MM.1S (cell line): ENCODE data around the gene CNFN.

Experiments used
- CTCF ChIP-seq: fragments of 300-600 bp; sonication (generic); IDR thresholded peaks from 2 replicates; pipeline ENCODE4 v1.5.1; 2016; ENCODE audit warnings: antibody characterized with exemption, low read length, mixed read lengths
- EZH2 ChIP-seq: fragments of 300-600 bp; sonication (generic); optimal IDR thresholded peaks from 2 replicates; pipeline ENCODE3; 2017; ENCODE audit warnings: low read depth, mild to moderate bottlenecking, antibody characterized with exemption, low read length, mixed read lengths
- EZH2phosphoT487 ChIP-seq: fragments of 300-600 bp; sonication (generic); IDR thresholded peaks from 2 replicates; pipeline ENCODE4 v1.6.1; 2018; ENCODE audit warnings: antibody characterized with exemption, low read length

DNA sequence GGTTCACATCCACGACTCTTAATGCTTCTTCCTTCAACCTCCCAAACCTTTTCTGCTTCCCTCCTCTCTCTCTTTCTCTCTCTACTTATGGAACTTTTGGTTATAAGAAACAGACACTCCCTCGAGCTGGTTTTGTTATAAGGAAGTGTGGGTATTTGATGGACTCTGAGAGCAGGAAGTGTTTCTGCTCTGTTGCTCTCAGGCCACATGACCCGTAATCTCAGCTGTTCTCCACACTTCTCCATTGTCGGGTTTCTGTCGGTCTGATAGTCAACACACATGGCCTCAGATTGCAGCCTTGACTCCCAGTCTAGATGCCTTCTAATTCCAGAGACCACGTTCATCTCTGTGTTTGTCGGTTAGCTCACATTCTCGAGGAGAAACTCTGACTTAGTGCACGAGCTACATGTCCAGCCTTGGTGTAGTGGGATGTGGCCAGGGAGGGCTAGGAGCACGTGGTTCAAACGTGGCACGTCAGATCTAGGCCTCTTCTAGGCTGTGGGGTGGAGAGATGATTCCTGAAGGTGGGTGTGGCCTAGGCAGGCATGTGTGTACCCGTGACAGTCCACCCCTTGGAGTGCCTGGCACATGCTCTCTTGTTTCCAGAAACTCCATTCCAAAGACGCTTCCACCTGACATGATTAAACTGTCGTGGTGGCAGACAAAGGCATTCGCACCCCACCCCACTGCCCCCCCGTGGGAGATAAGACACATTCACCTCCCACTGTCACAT lies 26.3 kb downstream of the CNFN start:
- TF ChIP-seq CTCF (no peak), EZH2phosphoT487 (no peak), EZH2 (no peak)
